Measurements from ENCODE around the gene AGMO. TPM values are rescaled to one million over a fixed set of nuclear protein-coding genes. Genes with fewer than 3 reads are reported as not detected.
A peak's percentile ranks its signal among the peaks of the same experiment; 100 is the strongest.

The AGMO gene
- total and polyA plus RNA-seq, 2 experiments from 2014 or later, result 6.5 to 7.3 TPM

- Histone ChIP-seq H3K27ac (no peak overlapping the region), H3K4me1 (ENCODE audit: insufficient read depth) (no peaks in the 10 kb centered on the region), H3K9me2 (replicated peaks; ENCODE audit: insufficient read depth) (no peaks in the 10 kb centered on the region), H3K9me3 (ENCODE audit: low read depth) (no peaks in the 10 kb centered on the region), H3K4me2 (no peak overlapping the region), H3K27me3 (no peaks in the 10 kb centered on the region), H3K36me3 (replicated peaks; ENCODE audit: insufficient read depth, low read depth) (no peaks in the 10 kb centered on the region), H3K4me3 (no peak overlapping the region), H4K20me1 (ENCODE audit: insufficient read depth, poor library complexity, severe bottlenecking) (no peaks in the 10 kb centered on the region), H2AFZ (no peak overlapping the region), H3K79me2 (no peaks in the 10 kb centered on the region)
- WGBS (ENCODE audit: low lambda C conversion rate, missing lambda C conversion rate), result 88% methylated on average over 4 of the region's 4 CpGs
- no peak for TF ChIP-seq CTCF (IDR thresholded peaks at IDR 0.05; ENCODE audit: poor library complexity)
- no peak for TF ChIP-seq EZH2 (IDR thresholded peaks at IDR 0.05; ENCODE audit: borderline replicate concordance)
- no peak for TF ChIP-seq EZH2phosphoT487 (IDR thresholded peaks at IDR 0.05; ENCODE audit: low read depth, severe bottlenecking, unreplicated experiment)
- no peak for DNase-seq (ENCODE audit: low spot score)
Observed at GRCh38 chr7:15176089-15176488, 385.7 kb downstream of the AGMO start.

GRCh38 chr7:15175152-15175551, 386.7 kb downstream of the AGMO start:
- Histone ChIP-seq H3K9me2 (replicated peaks; ENCODE audit: insufficient read depth) (no peaks in the 10 kb centered on the region), H3K36me3 (replicated peaks; ENCODE audit: insufficient read depth, low read depth) (no peaks in the 10 kb centered on the region), H3K9me3 (ENCODE audit: low read depth) (no peaks in the 10 kb centered on the region), H3K27me3 (no peaks in the 10 kb centered on the region), H3K4me2 (no peak overlapping the region), H2AFZ (no peak overlapping the region), H3K4me3 (no peak overlapping the region), H3K4me1 (ENCODE audit: insufficient read depth) (no peaks in the 10 kb centered on the region), H4K20me1 (ENCODE audit: insufficient read depth, poor library complexity, severe bottlenecking) (no peaks in the 10 kb centered on the region), H3K27ac (no peak overlapping the region), H3K79me2 (no peaks in the 10 kb centered on the region)
- WGBS (ENCODE audit: low lambda C conversion rate, missing lambda C conversion rate), result 83% methylated on average over 1 of the region's 1 CpG
- TF ChIP-seq EZH2 (IDR thresholded peaks at IDR 0.05; ENCODE audit: borderline replicate concordance) (no peak), EZH2phosphoT487 (IDR thresholded peaks at IDR 0.05; ENCODE audit: low read depth, severe bottlenecking, unreplicated experiment) (no peak), CTCF (IDR thresholded peaks at IDR 0.05; ENCODE audit: poor library complexity) (no peak)
- DNase-seq (ENCODE audit: low spot score), result no peak

- no peak overlapping the region for H3K4me2 ChIP-seq
- no peak for DNase-seq (ENCODE audit: low spot score)
- H3K4me1 ChIP-seq (ENCODE audit: insufficient read depth), result no peaks in the 10 kb centered on the region
- no peak overlapping the region for H3K4me3 ChIP-seq
- no peak overlapping the region for H3K27ac ChIP-seq
- no peaks in the 10 kb centered on the region for H3K27me3 ChIP-seq
- 57% methylated on average over 1 of the region's 1 CpG for WGBS (ENCODE audit: low lambda C conversion rate, missing lambda C conversion rate)
- no peaks in the 10 kb centered on the region for H4K20me1 ChIP-seq (ENCODE audit: insufficient read depth, poor library complexity, severe bottlenecking)
- no peaks in the 10 kb centered on the region for H3K79me2 ChIP-seq
- TF ChIP-seq EZH2phosphoT487 (IDR thresholded peaks at IDR 0.05; ENCODE audit: low read depth, severe bottlenecking, unreplicated experiment) (no peak), CTCF (IDR thresholded peaks at IDR 0.05; ENCODE audit: poor library complexity) (no peak)
- no peaks in the 10 kb centered on the region for H3K9me2 ChIP-seq (replicated peaks; ENCODE audit: insufficient read depth)
- H3K36me3 ChIP-seq (replicated peaks; ENCODE audit: insufficient read depth, low read depth), result no peaks in the 10 kb centered on the region
- H3K9me3 ChIP-seq (ENCODE audit: low read depth), result no peaks in the 10 kb centered on the region
- H2AFZ ChIP-seq, result no peak overlapping the region
Observed at GRCh38 chr7:15174485-15174884, 387.3 kb downstream of the AGMO start.

GRCh38 chr7:15168489-15168888, 393.3 kb downstream of the AGMO start:
- Histone ChIP-seq H3K27me3 (no peaks in the 10 kb centered on the region), H3K9me3 (ENCODE audit: low read depth) (no peaks in the 10 kb centered on the region), H3K9me2 (replicated peaks; ENCODE audit: insufficient read depth) (no peaks in the 10 kb centered on the region), H3K4me1 (ENCODE audit: insufficient read depth) (no peaks in the 10 kb centered on the region), H3K4me3 (no peak overlapping the region), H3K36me3 (replicated peaks; ENCODE audit: insufficient read depth, low read depth) (no peaks in the 10 kb centered on the region), H3K79me2 (no peaks in the 10 kb centered on the region), H3K4me2 (no peak overlapping the region), H4K20me1 (ENCODE audit: insufficient read depth, poor library complexity, severe bottlenecking) (no peaks in the 10 kb centered on the region), H2AFZ (no peak overlapping the region), H3K27ac (peak overlapping the region; percentile 6)
- TF ChIP-seq EZH2phosphoT487 (IDR thresholded peaks at IDR 0.05; ENCODE audit: low read depth, severe bottlenecking, unreplicated experiment), result no peak
- peak; percentile 13 for TF ChIP-seq CTCF (IDR thresholded peaks at IDR 0.05; ENCODE audit: poor library complexity)
- no peak for TF ChIP-seq EZH2 (IDR thresholded peaks at IDR 0.05; ENCODE audit: borderline replicate concordance)
- 80% methylated on average over 4 of the region's 4 CpGs for WGBS (ENCODE audit: low lambda C conversion rate, missing lambda C conversion rate)
- DNase-seq (ENCODE audit: low spot score), result no peak

Data from hepatocyte (in vitro differentiated cells).